Prostate gland (tissue), 2 donors: Measurements from ENCODE around the gene CA9. TPM values are rescaled to one million over a fixed set of nuclear protein-coding genes. Genes with fewer than 3 reads are reported as not detected.

Source experiments
- DNase-seq: peaks from one replicate; pipeline ENCODE4 v3.0.0-alpha.2; 2019; ENCODE audit warnings: low spot score
- H3K27ac ChIP-seq, 2 donors: fragments of 200-600 bp; sonication (generic); 2 replicates each; pipeline ENCODE4 v1.5.1; 2017 to 2019
- H3K27me3 ChIP-seq: fragments of 200-600 bp; sonication (generic); replicated peaks from 2 replicates; pipeline ENCODE4 v1.5.1; 2019; ENCODE audit not compliant: insufficient read depth
- H3K36me3 ChIP-seq, 2 donors: fragments of 200-600 bp; sonication (generic); 1 replicate in 1 of 2; 2 replicates in 1 of 2; pipeline versions ENCODE4 v1.5.1 to v1.8.1; 2017 to 2019
- H3K4me1 ChIP-seq: fragments of 200-600 bp; sonication (generic); replicated peaks from 2 replicates; pipeline ENCODE4 v1.5.1; 2019
- H3K4me3 ChIP-seq, 2 donors: fragments of 200-600 bp; sonication (generic); 2 replicates each; pipeline ENCODE4 v1.5.1; 2017 to 2019
- H3K9me3 ChIP-seq: fragments of 200-600 bp; sonication (generic); 2 replicates; pipeline ENCODE4 v1.5.1; 2017
- CTCF ChIP-seq, 4 experiments: fragments of 200-600 bp in 2 of 4; fragments of 450-650 bp in 2 of 4; sonication (generic) in 2 of 4; IDR thresholded peaks; 1 replicate in 3 of 4; 2 replicates in 1 of 4; pipeline ENCODE4 v1.5.1; 2016 to 2019; ENCODE audit warnings: antibody characterized with exemption in 4 of 4, mild to moderate bottlenecking in 2 of 4, moderate library complexity in 2 of 4
- POLR2A ChIP-seq: fragments of 450-650 bp; IDR thresholded peaks from one replicate; pipeline ENCODE4 v1.6.1; 2016; ENCODE audit warnings: antibody characterized with exemption, mild to moderate bottlenecking
- POLR2AphosphoS5 ChIP-seq: sonication (generic); formaldehyde crosslinking; IDR thresholded peaks from one replicate; pipeline ENCODE4 v1.6.1; 2017; ENCODE audit warnings: antibody characterized with exemption
- WGBS: methylation state at CpG from one replicate; pipeline ENCODE4 v1.1.5; 2018; 5-methylcytosine and 5-hydroxymethylcytosine counted together
- intact Hi-C: fragments of 100-400 bp; cut with DNase I; formaldehyde crosslinking; loops from one replicate; pipeline ENCODE4 v1.14.2; 2022
- total RNA-seq, 2 donors: library from RNA; depleted of rRNA; stranded (reverse); fragments of >200 nt; gene quantifications; one replicate each; pipeline ENCODE4 v1.1.0, GENCODE V29; 2016

CA9 gene
- total RNA-seq, 2 donors from 2014 or later = not detected

GRCh38 chr9:35681341-35682002 lies 7.7 kb downstream of the CA9 start:
- no peak overlapping the region for H3K27ac ChIP-seq
- TF ChIP-seq POLR2AphosphoS5 (no peak), POLR2A (no peak), CTCF (IDR thresholded peaks at IDR 0.05) (no peak)
- 49% methylated on average over 3 of the region's 3 CpGs for WGBS

GRCh38 chr9:35682051-35682450 lies 8.3 kb downstream of the CA9 start:
- Histone ChIP-seq H3K4me3 (no peak overlapping the region), H3K36me3 (no peaks in the 10 kb centered on the region), H3K27ac (no peak overlapping the region), H3K27me3 (no peaks in the 10 kb centered on the region), H3K9me3 (no peaks in the 10 kb centered on the region), H3K4me1 (no peaks in the 10 kb centered on the region)
- no peak for DNase-seq
- TF ChIP-seq POLR2AphosphoS5 (peak; percentile 8), POLR2A (no peak)
- intact Hi-C loops = no loop called here
- WGBS = 48% methylated on average over 6 of the region's 6 CpGs

More at GRCh38 chr9:35681341-35682002, 7.7 kb downstream of the CA9 start:
- no peak for DNase-seq
- H3K36me3 ChIP-seq = no peaks in the 10 kb centered on the region
- no peaks in the 10 kb centered on the region for H3K9me3 ChIP-seq
- H3K27me3 ChIP-seq = no peaks in the 10 kb centered on the region
- no peak overlapping the region for H3K4me3 ChIP-seq
- intact Hi-C loops = no loop called here
- no peaks in the 10 kb centered on the region for H3K4me1 ChIP-seq

- H3K4me1 ChIP-seq = no peaks in the 10 kb centered on the region
- H3K4me3 ChIP-seq = no peak overlapping the region
- H3K36me3 ChIP-seq = no peaks in the 10 kb centered on the region
- no peaks in the 10 kb centered on the region for H3K9me3 ChIP-seq
- no peak for DNase-seq
- WGBS = 74% methylated on average over 10 of the region's 10 CpGs
- H3K27ac ChIP-seq = no peak overlapping the region
- intact Hi-C loops = no loop called here
- no peak for TF ChIP-seq CTCF (IDR thresholded peaks at IDR 0.05)
- TF ChIP-seq POLR2A = no peak
- TF ChIP-seq POLR2AphosphoS5 = no peak
- no peaks in the 10 kb centered on the region for H3K27me3 ChIP-seq
Measured at GRCh38 chr9:35682520-35683315, 9.0 kb downstream of the CA9 start.

GRCh38 chr9:35683323-35683722 lies 9.6 kb downstream of the CA9 start:
- Histone ChIP-seq H3K27me3 (no peaks in the 10 kb centered on the region), H3K4me1 (no peaks in the 10 kb centered on the region), H3K27ac (no peak overlapping the region), H3K9me3 (no peaks in the 10 kb centered on the region), H3K36me3 (no peaks in the 10 kb centered on the region), H3K4me3 (no peak overlapping the region)
- DNase-seq = no peak
- 66% methylated on average over 2 of the region's 2 CpGs for WGBS
- intact Hi-C loops = no loop called here
- TF ChIP-seq POLR2AphosphoS5 (no peak), CTCF (IDR thresholded peaks at IDR 0.05) (no peak), POLR2A (no peak)

- no peak for DNase-seq
- Histone ChIP-seq H3K27ac (peak overlapping the region in 1 of 2 donors; percentile 53), H3K4me3 (peak overlapping the region; percentile 8 to 12), H3K4me1 (no peaks in the 10 kb centered on the region), H3K9me3 (no peaks in the 10 kb centered on the region), H3K27me3 (no peaks in the 10 kb centered on the region), H3K36me3 (no peaks in the 10 kb centered on the region)
- TF ChIP-seq CTCF (IDR thresholded peaks at IDR 0.05) (no peak), POLR2A (no peak), POLR2AphosphoS5 (no peak)
- 59% methylated on average over 6 of the region's 10 CpGs for WGBS
- intact Hi-C loops = no loop called here
Measured at GRCh38 chr9:35684921-35685320, 11.2 kb downstream of the CA9 start.
